VCaP (cell line): Measurements from ENCODE around the gene KIAA0825.
A peak's percentile ranks its signal among the peaks of the same experiment; 100 is the strongest.

Experiments
- H3K27ac ChIP-seq: fragments of 450-650 bp; 2 replicates; pipeline ENCODE4 v1.5.1; 2017
- CTCF ChIP-seq: fragments of 450-650 bp; conservative IDR thresholded peaks from 2 replicates; pipeline ENCODE4 v1.5.1; 2017; ENCODE audit warnings: mild to moderate bottlenecking, moderate library complexity

Gene KIAA0825

GRCh38 chr5:94445726-94446125 is 172.7 kb downstream of the KIAA0825 start:
- H3K27ac ChIP-seq: no peak overlapping the region
- TF ChIP-seq CTCF: no peak

GRCh38 chr5:94442991-94443390 is 175.4 kb downstream of the KIAA0825 start:
- TF ChIP-seq CTCF: no peak
- H3K27ac ChIP-seq: no peak overlapping the region

GRCh38 chr5:94442076-94442475 is 176.3 kb downstream of the KIAA0825 start:
- no peak overlapping the region for H3K27ac ChIP-seq
- no peak for TF ChIP-seq CTCF

GRCh38 chr5:94440015-94440414 is 178.4 kb downstream of the KIAA0825 start:
- H3K27ac ChIP-seq: no peak overlapping the region
- TF ChIP-seq CTCF: no peak

- peak overlapping the region; percentile 41 for H3K27ac ChIP-seq
- no peak for TF ChIP-seq CTCF
Measured at GRCh38 chr5:94433397-94434163, 184.8 kb downstream of the KIAA0825 start.

GRCh38 chr5:94432499-94432898 is 185.9 kb downstream of the KIAA0825 start:
- no peak for TF ChIP-seq CTCF
- H3K27ac ChIP-seq: no peak overlapping the region

- TF ChIP-seq CTCF: no peak
Measured at GRCh38 chr5:94431696-94432095, 186.7 kb downstream of the KIAA0825 start.

More at GRCh38 chr5:94431696-94432095, 186.7 kb downstream of the KIAA0825 start:
- H3K27ac ChIP-seq: no peak overlapping the region
